HG03460 (cell line): ENCODE results near the gene UBE2C.
A peak's percentile ranks its signal among the peaks of the same experiment; 100 is the strongest.
"Not testable (repeated sequence)": the region's sequence is repeated elsewhere in the genome, so short reads cannot be mapped to it uniquely, and the experiment has no call there.

Experiments
- ATAC-seq: cut with Tn5 transposase; IDR thresholded peaks from one replicate; pipeline ENCODE4 v1.9.1; 2021; ENCODE audit not compliant: unreplicated experiment

Gene UBE2C

GRCh38 chr20:45812157-45813005, at the start of gene UBE2C:
UBE2C (plus strand) TSS chr20:45812644; CDS start chr20:45812696, 52 bp downstream.
- ATAC-seq = peak; percentile 96

GRCh38 chr20:45764618-45765282, 47.7 kb upstream of the UBE2C start:
- ATAC-seq = not testable (repeated sequence)

- ATAC-seq = no peak
Observed at GRCh38 chr20:45765307-45765875, 47.1 kb upstream of the UBE2C start.

- no peak for ATAC-seq
Observed at GRCh38 chr20:45765980-45766379, 46.5 kb upstream of the UBE2C start.

GRCh38 chr20:45768479-45768878, 44.0 kb upstream of the UBE2C start:
- ATAC-seq = no peak

- ATAC-seq = no peak
Observed at GRCh38 chr20:45771182-45771759, 41.2 kb upstream of the UBE2C start.

GRCh38 chr20:45772693-45773092, 39.8 kb upstream of the UBE2C start:
- no peak for ATAC-seq

GRCh38 chr20:45774945-45775344, 37.5 kb upstream of the UBE2C start:
- ATAC-seq = no peak

- no peak for ATAC-seq
Observed at GRCh38 chr20:45775411-45775810, 37.0 kb upstream of the UBE2C start.

GRCh38 chr20:45776931-45777330, 35.5 kb upstream of the UBE2C start:
- no peak for ATAC-seq

- ATAC-seq = no peak
Observed at GRCh38 chr20:45779011-45779915, 33.2 kb upstream of the UBE2C start.

- ATAC-seq = no peak
Observed at GRCh38 chr20:45780159-45780558, 32.3 kb upstream of the UBE2C start.

GRCh38 chr20:45781391-45781931, 31.0 kb upstream of the UBE2C start:
- ATAC-seq = no peak

- no peak for ATAC-seq
Observed at GRCh38 chr20:45782890-45783289, 29.6 kb upstream of the UBE2C start.

GRCh38 chr20:45783656-45784294, 28.7 kb upstream of the UBE2C start:
- no peak for ATAC-seq

- ATAC-seq = no peak
Observed at GRCh38 chr20:45788351-45788750, 24.1 kb upstream of the UBE2C start.

- ATAC-seq = peak; percentile 30
Observed at GRCh38 chr20:45792317-45793118, 19.9 kb upstream of the UBE2C start.

- ATAC-seq = no peak
Observed at GRCh38 chr20:45796337-45797065, 15.9 kb upstream of the UBE2C start.
